ENCODE results near the gene FERMT2.

DNA sequence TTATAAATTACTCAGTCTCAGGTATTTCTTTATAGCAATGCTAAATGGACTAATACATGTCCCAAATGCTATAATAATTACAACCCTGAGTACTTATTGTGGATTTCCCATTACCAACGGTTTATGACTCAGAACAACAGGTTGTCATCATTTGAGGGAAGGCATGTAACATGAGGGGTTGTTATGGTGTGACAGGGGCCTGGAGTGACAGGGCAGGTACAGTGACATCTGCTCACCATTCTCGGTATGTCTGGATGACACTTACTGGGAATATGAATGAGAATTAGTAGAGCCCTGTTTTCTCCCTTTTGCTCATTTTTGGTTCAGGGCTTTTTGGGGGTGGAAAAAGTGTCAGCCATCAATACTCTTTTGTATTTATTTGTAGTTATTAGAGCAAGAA lies 36.2 kb upstream of the FERMT2 start:
- TF ChIP-seq CTCF (conservative IDR thresholded peaks at IDR 0.05; ENCODE audit: low read length) (no peak), EZH2phosphoT487 (IDR thresholded peaks at IDR 0.05; ENCODE audit: borderline replicate concordance) (no peak)
